Measurements from ENCODE around the gene IVNS1ABP. TPM values are rescaled to one million over a fixed set of nuclear protein-coding genes. Genes with fewer than 3 reads are reported as not detected.
A peak's percentile ranks its signal among the peaks of the same experiment; 100 is the strongest.

The IVNS1ABP gene
- total and polyA plus RNA-seq, 5 donors: 18.8 to 37.4 (median 36.9) TPM

- no peak for DNase-seq
- no peak overlapping the region for H3K27ac ChIP-seq (ENCODE audit: low read length)
- intact Hi-C loops (cut with DNase I): no loop called here
- H3K9me3 ChIP-seq (ENCODE audit: control insufficient read depth, low read length): no peaks in the 10 kb centered on the region
- H3K27me3 ChIP-seq (ENCODE audit: control insufficient read depth, insufficient read depth): no peaks in the 10 kb centered on the region
- 98% methylated on average over 1 of the region's 1 CpG for WGBS
- ATAC-seq: no peak
- H3K4me1 ChIP-seq (ENCODE audit: control insufficient read depth, insufficient read depth, low read length): peaks cover 5% of the 10 kb centered on the region
- H3K4me3 ChIP-seq (ENCODE audit: low read length): no peak overlapping the region
Measured at GRCh38 chr1:185293967-185294542, 23.0 kb downstream of the IVNS1ABP start.

GRCh38 chr1:185292237-185292636 is 24.8 kb downstream of the IVNS1ABP start:
- WGBS: 55% methylated on average over 5 of the region's 5 CpGs

GRCh38 chr1:185291652-185292051 is 25.4 kb downstream of the IVNS1ABP start:
- intact Hi-C loops (cut with DNase I): no loop called here
- H3K27me3 ChIP-seq (ENCODE audit: control insufficient read depth, insufficient read depth): no peaks in the 10 kb centered on the region
- WGBS: 92% methylated on average over 1 of the region's 1 CpG
- no peak overlapping the region for H3K27ac ChIP-seq (ENCODE audit: low read length)
- ATAC-seq (no peak), DNase-seq (no peak)
- no peak overlapping the region for H3K4me3 ChIP-seq (ENCODE audit: low read length)
- H3K4me1 ChIP-seq (ENCODE audit: control insufficient read depth, insufficient read depth, low read length): peaks cover 5% of the 10 kb centered on the region
- no peaks in the 10 kb centered on the region for H3K9me3 ChIP-seq (ENCODE audit: control insufficient read depth, low read length)

More at GRCh38 chr1:185292237-185292636, 24.8 kb downstream of the IVNS1ABP start:
- peak; percentile 19 to 69 (median 56) for DNase-seq
- H3K27ac ChIP-seq (ENCODE audit: low read length): no peak overlapping the region
- H3K4me3 ChIP-seq (ENCODE audit: low read length): no peak overlapping the region
- no peaks in the 10 kb centered on the region for H3K27me3 ChIP-seq (ENCODE audit: control insufficient read depth, insufficient read depth)
- intact Hi-C loops (cut with DNase I): no loop called here
- no peaks in the 10 kb centered on the region for H3K9me3 ChIP-seq (ENCODE audit: control insufficient read depth, low read length)
- ATAC-seq: peak; percentile 29 to 36
- peaks cover 5% of the 10 kb centered on the region for H3K4me1 ChIP-seq (ENCODE audit: control insufficient read depth, insufficient read depth, low read length)

- no peaks in the 10 kb centered on the region for H3K27me3 ChIP-seq (ENCODE audit: control insufficient read depth, insufficient read depth)
- intact Hi-C loops (cut with DNase I): no loop called here
- peaks cover 5% of the 10 kb centered on the region for H3K4me1 ChIP-seq (ENCODE audit: control insufficient read depth, insufficient read depth, low read length)
- H3K27ac ChIP-seq (ENCODE audit: low read length): no peak overlapping the region
- 83% methylated on average over 1 of the region's 1 CpG for WGBS
- DNase-seq: no peak
- no peak overlapping the region for H3K4me3 ChIP-seq (ENCODE audit: low read length)
- H3K9me3 ChIP-seq (ENCODE audit: control insufficient read depth, low read length): no peaks in the 10 kb centered on the region
- no peak for ATAC-seq
Measured at GRCh38 chr1:185291159-185291558, 25.9 kb downstream of the IVNS1ABP start.

DNA sequence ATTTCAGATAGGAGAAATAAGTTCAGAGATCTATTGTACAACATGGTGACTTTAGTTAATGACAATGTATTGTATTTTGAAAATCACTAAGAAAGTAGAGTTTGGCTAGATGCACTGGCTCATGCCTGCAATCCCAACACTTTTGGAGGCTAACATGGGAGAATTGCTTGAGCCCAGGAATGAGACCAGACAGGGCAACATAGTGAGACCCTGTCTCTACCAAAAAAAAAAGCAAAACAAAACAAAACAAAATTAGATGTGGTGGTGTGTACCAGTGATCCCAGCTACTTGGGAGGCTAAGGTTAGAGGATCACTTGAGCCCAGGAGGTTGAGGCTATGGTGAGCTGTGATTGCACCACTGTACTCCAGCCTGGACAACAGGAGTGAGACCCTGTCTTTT is 27.2 kb downstream of the IVNS1ABP start:
- Histone ChIP-seq H3K4me3 (ENCODE audit: low read length) (no peak overlapping the region), H3K27me3 (ENCODE audit: control insufficient read depth, insufficient read depth) (no peaks in the 10 kb centered on the region), H3K4me1 (ENCODE audit: control insufficient read depth, insufficient read depth, low read length) (peaks cover 5% of the 10 kb centered on the region), H3K27ac (ENCODE audit: low read length) (no peak overlapping the region), H3K9me3 (ENCODE audit: control insufficient read depth, low read length) (no peaks in the 10 kb centered on the region)
- intact Hi-C loops (cut with DNase I): no loop called here
- no peak for DNase-seq
- ATAC-seq: no peak

DNA sequence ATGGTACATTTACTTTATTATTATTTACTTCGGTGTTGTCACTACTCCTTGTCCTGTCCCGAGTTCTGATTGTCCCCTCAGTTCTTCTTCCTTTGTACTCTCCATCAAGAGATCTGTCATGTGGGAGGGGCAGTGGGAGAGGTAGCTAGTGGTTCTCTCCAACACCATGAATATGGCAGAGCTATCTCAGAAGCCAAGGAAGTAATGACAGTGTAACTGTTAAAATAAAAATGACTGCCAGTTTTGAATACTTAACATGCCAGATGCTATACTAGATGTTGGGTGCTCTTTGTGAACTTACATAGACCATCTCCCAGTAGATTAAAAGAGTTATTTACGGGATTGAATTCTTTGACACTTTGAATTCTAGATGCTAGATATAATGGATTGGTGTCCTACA is 28.6 kb downstream of the IVNS1ABP start:
- ATAC-seq (peak in 1 of 2 donors; percentile 63), DNase-seq (no peak)
- H3K27ac ChIP-seq (ENCODE audit: low read length): no peak overlapping the region
- peaks cover 5% of the 10 kb centered on the region for H3K4me1 ChIP-seq (ENCODE audit: control insufficient read depth, insufficient read depth, low read length)
- no peaks in the 10 kb centered on the region for H3K27me3 ChIP-seq (ENCODE audit: control insufficient read depth, insufficient read depth)
- no peak overlapping the region for H3K4me3 ChIP-seq (ENCODE audit: low read length)
- intact Hi-C loops (cut with DNase I): no loop called here
- no peaks in the 10 kb centered on the region for H3K9me3 ChIP-seq (ENCODE audit: control insufficient read depth, low read length)
- WGBS: 72% methylated on average over 3 of the region's 3 CpGs

DNA sequence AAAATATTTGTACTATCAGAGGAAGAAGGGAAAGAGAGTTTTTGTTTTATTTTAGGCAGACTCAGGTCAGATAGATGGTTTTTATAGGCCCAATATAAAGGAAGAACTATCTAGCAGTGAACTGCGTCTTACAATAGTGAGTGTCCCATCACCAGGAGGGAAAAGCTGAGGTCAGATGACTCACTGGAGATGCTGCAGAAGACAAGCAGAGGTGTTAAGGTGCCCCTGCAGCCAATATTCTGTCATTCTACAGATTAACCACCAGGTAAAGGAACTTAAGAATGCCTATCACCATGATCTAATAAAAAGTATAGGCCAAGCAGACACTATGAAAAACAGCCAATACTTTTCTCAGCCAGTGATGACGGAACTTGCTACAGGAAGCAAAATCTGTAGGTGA is 29.6 kb downstream of the IVNS1ABP start:
- DNase-seq: no peak

DNA sequence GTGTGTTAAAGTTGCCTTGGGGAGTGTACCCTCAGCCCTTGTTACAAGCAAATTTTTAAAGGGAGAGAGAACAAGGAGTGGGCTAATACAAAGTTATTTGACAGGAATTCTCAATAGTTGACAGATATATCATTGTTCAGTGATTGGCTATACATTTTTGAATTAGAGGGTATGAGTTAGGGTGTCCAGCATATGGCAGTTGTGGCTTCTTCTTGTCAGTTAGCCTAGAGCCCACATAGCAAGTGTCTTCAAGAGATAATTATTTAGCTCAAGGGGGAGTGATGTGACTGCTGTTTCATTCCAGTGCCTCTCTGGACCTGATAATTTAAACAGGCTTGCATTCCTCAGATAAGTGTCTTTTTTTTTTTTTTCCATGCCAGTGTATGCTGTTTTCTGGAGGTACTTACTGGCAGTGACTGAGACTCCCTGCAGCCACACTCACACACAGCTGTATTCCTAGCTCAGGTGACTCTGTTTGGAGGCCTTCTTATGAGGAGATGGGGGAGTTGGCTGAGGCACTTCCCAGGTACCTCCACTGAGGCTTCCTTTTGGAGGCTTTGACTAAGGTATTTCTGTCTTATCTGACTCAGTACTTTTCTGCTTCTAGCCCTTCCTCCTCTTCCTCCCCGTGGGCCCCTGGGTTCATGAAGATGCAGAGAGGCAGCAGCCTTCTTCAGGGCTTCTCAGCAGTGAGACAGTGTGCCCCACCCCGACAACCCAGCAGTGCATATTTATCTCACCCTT is 32.3 kb downstream of the IVNS1ABP start:
- no peak overlapping the region for H3K4me3 ChIP-seq (ENCODE audit: low read length)
- no peaks in the 10 kb centered on the region for H3K4me1 ChIP-seq (ENCODE audit: control insufficient read depth, insufficient read depth, low read length)
- no peaks in the 10 kb centered on the region for H3K27me3 ChIP-seq (ENCODE audit: control insufficient read depth, insufficient read depth)
- intact Hi-C loops (cut with DNase I): no loop called here
- ATAC-seq (peak in 1 of 2 donors; percentile 36), DNase-seq (no peak)
- H3K27ac ChIP-seq (ENCODE audit: low read length): no peak overlapping the region
- 37% methylated on average over 2 of the region's 2 CpGs for WGBS
- H3K9me3 ChIP-seq (ENCODE audit: control insufficient read depth, low read length): no peaks in the 10 kb centered on the region

More for the DNA sequence above, 29.6 kb downstream of the IVNS1ABP start:
- no peak for ATAC-seq
- Histone ChIP-seq H3K4me3 (ENCODE audit: low read length) (no peak overlapping the region), H3K27ac (ENCODE audit: low read length) (no peak overlapping the region), H3K4me1 (ENCODE audit: control insufficient read depth, insufficient read depth, low read length) (no peaks in the 10 kb centered on the region), H3K27me3 (ENCODE audit: control insufficient read depth, insufficient read depth) (no peaks in the 10 kb centered on the region), H3K9me3 (ENCODE audit: control insufficient read depth, low read length) (no peaks in the 10 kb centered on the region)
- intact Hi-C loops (cut with DNase I): no loop called here
- 83% methylated on average over 2 of the region's 2 CpGs for WGBS

DNA sequence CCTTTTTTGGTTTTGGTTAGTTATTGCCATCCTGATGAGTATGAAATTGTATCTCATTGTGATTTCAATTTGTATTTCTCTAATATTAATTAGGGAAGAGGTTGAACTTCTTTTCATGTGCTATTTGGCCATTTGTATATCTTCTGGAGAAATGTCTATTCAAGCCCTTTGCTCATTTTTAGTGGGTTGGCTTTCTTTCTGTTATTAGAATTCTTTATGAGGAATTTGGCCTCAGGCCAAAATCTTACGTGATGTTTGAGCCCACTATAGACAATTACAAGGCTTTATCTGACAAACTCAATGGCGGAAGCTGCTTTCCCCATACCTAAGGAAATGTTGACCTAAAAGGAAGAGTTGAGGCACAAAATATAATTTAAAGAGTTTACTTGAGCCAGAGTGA is 32.9 kb downstream of the IVNS1ABP start:
- WGBS: 61% methylated on average over 2 of the region's 2 CpGs
- ATAC-seq: no peak
- H3K27ac ChIP-seq (ENCODE audit: low read length): no peak overlapping the region
- H3K4me3 ChIP-seq (ENCODE audit: low read length): no peak overlapping the region
- H3K4me1 ChIP-seq (ENCODE audit: control insufficient read depth, insufficient read depth, low read length): no peaks in the 10 kb centered on the region
- H3K9me3 ChIP-seq (ENCODE audit: control insufficient read depth, low read length): no peaks in the 10 kb centered on the region
- intact Hi-C loops (cut with DNase I): no loop called here
- H3K27me3 ChIP-seq (ENCODE audit: control insufficient read depth, insufficient read depth): no peaks in the 10 kb centered on the region
- no peak for DNase-seq

- H3K4me1 ChIP-seq (ENCODE audit: control insufficient read depth, insufficient read depth, low read length): no peaks in the 10 kb centered on the region
- 84% methylated on average over 3 of the region's 3 CpGs for WGBS
- ATAC-seq (no peak), DNase-seq (no peak)
- no peak overlapping the region for H3K4me3 ChIP-seq (ENCODE audit: low read length)
- intact Hi-C loops (cut with DNase I): no loop called here
- no peaks in the 10 kb centered on the region for H3K9me3 ChIP-seq (ENCODE audit: control insufficient read depth, low read length)
- no peak overlapping the region for H3K27ac ChIP-seq (ENCODE audit: low read length)
- H3K27me3 ChIP-seq (ENCODE audit: control insufficient read depth, insufficient read depth): no peaks in the 10 kb centered on the region
Measured at GRCh38 chr1:185281245-185281644, 35.8 kb downstream of the IVNS1ABP start.

DNA sequence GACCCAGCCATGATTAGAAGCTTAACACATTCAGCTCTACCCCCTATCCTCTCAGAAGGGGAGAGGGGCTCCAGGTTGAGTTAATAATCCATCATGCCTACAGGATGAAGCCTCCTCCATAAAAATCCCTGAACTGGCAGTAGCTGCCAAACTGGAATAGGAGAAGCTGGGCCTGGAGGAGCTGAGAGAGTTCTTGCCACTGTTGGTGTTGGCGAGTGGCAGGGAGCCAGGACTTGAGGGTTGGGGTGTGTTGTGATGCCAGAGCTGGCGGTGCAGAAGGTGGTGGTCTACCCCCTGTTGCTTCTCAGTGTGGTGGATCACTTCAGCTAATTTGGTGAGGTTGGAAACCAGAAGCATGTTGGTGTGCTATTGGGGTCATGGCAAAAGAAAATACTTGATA is 36.5 kb downstream of the IVNS1ABP start:
- no peaks in the 10 kb centered on the region for H3K27me3 ChIP-seq (ENCODE audit: control insufficient read depth, insufficient read depth)
- H3K4me3 ChIP-seq (ENCODE audit: low read length): no peak overlapping the region
- 99% methylated on average over 2 of the region's 2 CpGs for WGBS
- ATAC-seq (no peak), DNase-seq (peak in 1 of 3 donors; percentile 40)
- no peak overlapping the region for H3K27ac ChIP-seq (ENCODE audit: low read length)
- H3K4me1 ChIP-seq (ENCODE audit: control insufficient read depth, insufficient read depth, low read length): no peaks in the 10 kb centered on the region
- no peaks in the 10 kb centered on the region for H3K9me3 ChIP-seq (ENCODE audit: control insufficient read depth, low read length)
- intact Hi-C loops (cut with DNase I): no loop called here

Data from right cardiac atrium (tissue), 5 donors.